ENCODE results near the gene COL5A1. TPM values are rescaled to one million over a fixed set of nuclear protein-coding genes. Genes with fewer than 3 reads are reported as not detected.

Gene COL5A1
- polyA plus RNA-seq, 1 donor (not counting 4 experiments of a cell fraction or from before 2014, with no cell fraction given): 3.1 TPM

DNA sequence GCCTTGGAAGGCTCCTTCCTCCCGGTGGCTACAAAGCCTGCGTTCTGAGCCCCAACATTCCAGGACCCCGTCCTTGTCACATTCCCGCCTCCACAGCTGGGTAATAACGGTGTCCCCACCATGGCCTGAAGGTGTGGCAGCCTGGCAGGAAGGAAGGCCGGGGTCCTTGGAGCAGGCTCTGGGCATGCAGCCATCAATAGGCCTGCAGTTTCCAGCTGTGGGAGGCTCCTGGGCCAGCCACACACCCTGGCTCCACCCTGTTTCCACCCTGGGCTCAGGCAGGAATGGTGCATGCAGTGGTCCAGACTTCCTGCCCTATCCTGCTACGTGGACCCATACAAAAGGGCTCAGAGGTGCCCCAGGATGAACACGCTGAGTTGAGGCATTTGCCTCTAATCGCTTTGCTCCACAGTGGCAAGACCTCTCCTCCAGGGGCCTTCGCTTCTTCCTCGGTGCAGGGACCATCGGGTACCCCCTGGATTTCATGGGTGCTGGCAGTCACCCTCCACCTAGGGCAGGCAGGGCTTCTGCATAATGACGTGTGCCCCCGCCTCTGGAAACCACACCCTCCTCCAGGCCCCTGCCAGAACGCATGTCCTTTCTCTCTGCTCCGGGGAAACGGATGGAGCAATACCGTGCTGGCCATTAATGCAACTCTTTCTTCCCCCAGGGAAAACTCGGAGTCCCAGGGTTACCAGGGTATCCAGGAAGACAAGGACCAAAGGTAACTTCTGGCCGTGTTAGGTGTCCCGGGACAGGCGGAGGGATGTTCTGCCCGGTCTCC, 143.9 kb downstream of the COL5A1 start:
- dilution Hi-C loops (cut with MboI; ENCODE audit: extremely low pct_ligation_motif_present, low sequenced_read_pairs): no loop called here
- H3K9ac ChIP-seq (ENCODE audit: control insufficient read depth, extremely low read depth, insufficient read depth, low read length): no peak overlapping the region
- no peaks in the 10 kb centered on the region for H3K4me1 ChIP-seq (ENCODE audit: control insufficient read depth, extremely low read depth, insufficient read depth, low read length)
- no peak overlapping the region for H2AFZ ChIP-seq (ENCODE audit: control insufficient read depth, low read length)
- no peak for FAIRE-seq
- no peak for DNase-seq (ENCODE audit: low read depth, low spot score)
- H3K27me3 ChIP-seq (ENCODE audit: control insufficient read depth, extremely low read depth, insufficient read depth, low read length): peaks cover 5% of the 10 kb centered on the region
- no peaks in the 10 kb centered on the region for H4K20me1 ChIP-seq (ENCODE audit: control insufficient read depth, extremely low read depth, insufficient read depth, low read length)
- no peaks in the 10 kb centered on the region for H3K9me1 ChIP-seq (ENCODE audit: control insufficient read depth, extremely low read depth, insufficient read depth, low read length)
- no peaks in the 10 kb centered on the region for H3K79me2 ChIP-seq (ENCODE audit: control insufficient read depth, insufficient read depth, low read length)
- no peaks in the 10 kb centered on the region for H3K9me3 ChIP-seq (ENCODE audit: control insufficient read depth, low read depth, low read length)
- H3K4me3 ChIP-seq (ENCODE audit: control insufficient read depth in 2 of 3, extremely low read depth in 1 of 3, insufficient read depth in 2 of 3, low read depth in 1 of 3, low read length in 3 of 3): no peak overlapping the region
- H3K36me3 ChIP-seq (ENCODE audit: control insufficient read depth in 2 of 2, extremely low read depth in 1 of 2, insufficient read depth in 2 of 2, low read length in 2 of 2): no peaks in the 10 kb centered on the region
- no peak overlapping the region for H3K27ac ChIP-seq (ENCODE audit: control insufficient read depth, insufficient read depth, low read length)
- no peak overlapping the region for H3K4me2 ChIP-seq (ENCODE audit: control insufficient read depth, extremely low read depth, insufficient read depth, low read depth, low read length)
- TF ChIP-seq EZH2 (IDR thresholded peaks at IDR 0.05; ENCODE audit: low read length) (no peak), CTCF (optimal IDR thresholded peaks at IDR 0.05 in 1 of 3, IDR thresholded peaks at IDR 0.05 in 1 of 3, conservative IDR thresholded peaks at IDR 0.05 in 1 of 3; ENCODE audit: extremely low read depth in 1 of 3, insufficient read depth in 2 of 3, low read length in 3 of 3) (no peak)

DNA sequence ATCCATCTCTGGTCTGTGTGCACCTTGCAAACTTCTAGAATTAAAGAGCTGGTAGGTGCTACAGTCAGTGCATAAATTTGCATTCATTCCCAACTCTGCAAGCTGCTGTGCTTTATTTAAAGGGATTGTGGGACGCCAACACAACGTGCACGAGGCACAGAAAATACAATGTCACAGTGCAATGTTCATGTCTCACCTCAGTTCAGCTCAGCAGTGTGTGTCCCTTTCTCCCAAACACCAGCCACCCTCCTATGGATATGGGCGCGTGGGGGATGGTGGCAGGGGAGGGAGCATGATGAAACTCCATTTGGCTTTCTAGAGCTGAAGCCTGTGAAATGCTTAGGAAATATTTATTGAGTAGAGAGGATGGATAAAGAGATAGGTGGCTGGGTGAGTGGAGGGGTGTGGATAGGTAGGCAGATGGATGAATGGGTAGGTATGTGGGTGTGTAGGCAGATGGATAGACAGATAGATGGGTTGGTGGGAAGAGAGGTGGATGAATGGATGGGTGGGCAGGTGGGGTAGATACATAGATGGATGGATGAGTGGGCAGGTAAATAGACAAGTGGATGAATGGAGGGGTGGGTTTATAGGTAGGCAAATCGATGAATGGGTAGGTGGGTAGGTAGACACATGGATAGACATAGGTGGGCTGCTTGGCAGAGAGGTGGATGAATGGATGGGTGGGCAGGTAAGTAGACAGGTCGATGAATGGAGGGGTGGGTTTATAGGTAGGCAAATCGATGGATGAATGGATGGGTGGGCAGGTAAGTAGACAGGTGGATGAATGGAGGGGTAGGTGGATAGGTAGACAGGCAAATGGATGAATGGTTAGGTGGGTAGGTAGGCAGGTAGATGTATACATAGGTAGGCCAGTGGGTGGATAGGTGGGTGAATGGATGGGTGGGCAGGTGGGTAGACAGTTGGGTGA, 146.3 kb downstream of the COL5A1 start:
- no peaks in the 10 kb centered on the region for H3K4me1 ChIP-seq (ENCODE audit: control insufficient read depth, extremely low read depth, insufficient read depth, low read length)
- no peak for FAIRE-seq
- no peak overlapping the region for H3K4me2 ChIP-seq (ENCODE audit: control insufficient read depth, extremely low read depth, insufficient read depth, low read depth, low read length)
- H3K9ac ChIP-seq (ENCODE audit: control insufficient read depth, extremely low read depth, insufficient read depth, low read length): no peak overlapping the region
- no peak overlapping the region for H3K27ac ChIP-seq (ENCODE audit: control insufficient read depth, insufficient read depth, low read length)
- H3K79me2 ChIP-seq (ENCODE audit: control insufficient read depth, insufficient read depth, low read length): no peaks in the 10 kb centered on the region
- no peak for TF ChIP-seq CTCF (optimal IDR thresholded peaks at IDR 0.05 in 1 of 3, IDR thresholded peaks at IDR 0.05 in 1 of 3, conservative IDR thresholded peaks at IDR 0.05 in 1 of 3; ENCODE audit: extremely low read depth in 1 of 3, insufficient read depth in 2 of 3, low read length in 3 of 3)
- H3K27me3 ChIP-seq (ENCODE audit: control insufficient read depth, extremely low read depth, insufficient read depth, low read length): peaks cover 5% of the 10 kb centered on the region
- H3K9me1 ChIP-seq (ENCODE audit: control insufficient read depth, extremely low read depth, insufficient read depth, low read length): no peaks in the 10 kb centered on the region
- no peak for DNase-seq (ENCODE audit: low read depth, low spot score)
- H3K4me3 ChIP-seq (ENCODE audit: control insufficient read depth in 2 of 3, extremely low read depth in 1 of 3, insufficient read depth in 2 of 3, low read depth in 1 of 3, low read length in 3 of 3): no peak overlapping the region
- H3K9me3 ChIP-seq (ENCODE audit: control insufficient read depth, low read depth, low read length): no peaks in the 10 kb centered on the region
- H3K36me3 ChIP-seq (ENCODE audit: control insufficient read depth in 2 of 2, extremely low read depth in 1 of 2, insufficient read depth in 2 of 2, low read length in 2 of 2): no peaks in the 10 kb centered on the region
- no peaks in the 10 kb centered on the region for H4K20me1 ChIP-seq (ENCODE audit: control insufficient read depth, extremely low read depth, insufficient read depth, low read length)
- dilution Hi-C loops (cut with MboI; ENCODE audit: extremely low pct_ligation_motif_present, low sequenced_read_pairs): no loop called here
- no peak overlapping the region for H2AFZ ChIP-seq (ENCODE audit: control insufficient read depth, low read length)
